Esophagus squamous epithelium (tissue), 5 donors: ENCODE measurements around the gene GATAD2A. TPM values are rescaled to one million over a fixed set of nuclear protein-coding genes. Genes with fewer than 3 reads are reported as not detected.

Experiments
- DNase-seq: peaks from one replicate; lab custom pipeline; 2025; lab: John Stamatoyannopoulos, UW
- H3K27ac ChIP-seq, 4 donors: fragments of 200-600 bp; sonication (generic); one replicate each; pipeline ENCODE4 v1.5.1; 2016 to 2019; ENCODE audit warnings: mild to moderate bottlenecking in 1 of 4
- H3K27me3 ChIP-seq, 4 donors: fragments of 200-600 bp; sonication (generic); 1 replicate in 3 of 4; 2 replicates in 1 of 4; pipeline versions ENCODE4 v1.5.1 to v1.6.0; 2017 to 2021; ENCODE audit warnings: antibody characterized with exemption in 1 of 4
- H3K36me3 ChIP-seq, 3 donors: fragments of 200-600 bp; sonication (generic); one replicate each; pipeline ENCODE4 v1.5.1; 2016 to 2019
- H3K4me1 ChIP-seq, 3 donors: fragments of 200-600 bp; sonication (generic); one replicate each; pipeline ENCODE4 v1.5.1; 2017 to 2019
- H3K4me3 ChIP-seq, 4 donors: fragments of 200-600 bp; sonication (generic); 1 replicate in 3 of 4; 2 replicates in 1 of 4; pipeline ENCODE4 v1.5.1; 2016 to 2019; ENCODE audit warnings: mild to moderate bottlenecking in 2 of 4, moderate library complexity in 1 of 4
- H3K9me3 ChIP-seq, 3 donors: fragments of 200-600 bp; sonication (generic); one replicate each; pipeline ENCODE4 v1.5.1; 2016 to 2019
- CTCF ChIP-seq, 6 experiments: fragments of 450-650 bp in 4 of 6; fragments of 200-600 bp in 2 of 6; sonication (generic) in 2 of 6; IDR thresholded peaks; one replicate each; pipeline ENCODE4 v1.5.1; 2016 to 2019; ENCODE audit warnings: antibody characterized with exemption in 6 of 6, mild to moderate bottlenecking in 4 of 6, moderate library complexity in 4 of 6
- POLR2A ChIP-seq, 4 donors: fragments of 450-650 bp; IDR thresholded peaks; one replicate each; pipeline ENCODE4 v1.6.1; 2017; ENCODE audit warnings: antibody characterized with exemption in 4 of 4, mild to moderate bottlenecking in 4 of 4, moderate library complexity in 3 of 4
- WGBS, 2 donors: methylation state at CpG; one replicate each; pipeline ENCODE4 v1.1.5; 2018; 5-methylcytosine and 5-hydroxymethylcytosine counted together
- intact Hi-C: fragments of 100-400 bp; cut with DNase I; formaldehyde crosslinking; loops from one replicate; pipeline ENCODE4 v1.15.0; 2022
- total RNA-seq, 4 donors: library from RNA; depleted of rRNA; stranded (reverse); fragments of >200 nt; gene quantifications; one replicate each; pipeline ENCODE4 v1.1.0, GENCODE V29; 2016
- donor health status: DM: yes; HTN: yes; CAD: no.

The GATAD2A gene
- total RNA-seq, 4 donors from 2014 or later = 39.7 to 81.4 (median 41.6) TPM

DNA sequence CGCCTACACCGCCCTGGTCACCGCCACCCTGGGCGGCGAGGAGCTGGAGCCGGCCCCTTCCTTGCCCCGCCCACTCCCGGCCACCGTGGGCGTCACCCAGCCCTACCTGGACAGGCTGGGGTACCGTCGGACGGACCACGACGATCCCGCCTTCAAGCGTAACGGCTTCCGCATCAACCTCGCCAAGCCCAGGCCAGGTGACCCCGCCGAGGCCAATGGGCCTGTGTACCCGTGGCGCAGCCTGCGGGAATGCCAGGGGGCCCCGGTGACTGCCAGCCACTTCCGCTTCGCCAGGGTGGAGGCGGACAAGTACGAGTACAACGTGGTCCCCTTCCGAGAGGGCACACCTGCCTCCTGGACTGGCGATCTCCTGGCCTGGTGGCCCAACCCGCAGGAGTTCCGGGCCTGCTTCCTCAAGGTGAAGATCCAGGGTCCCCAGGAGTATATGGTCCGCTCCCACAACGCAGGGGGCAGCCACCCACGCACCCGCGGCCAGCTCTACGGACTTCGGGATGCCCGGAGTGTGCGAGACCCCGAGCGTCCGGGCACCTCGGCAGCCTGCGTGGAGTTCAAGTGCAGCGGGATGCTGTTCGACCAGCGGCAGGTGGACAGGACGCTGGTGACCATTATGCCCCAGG, 139.6 kb downstream of the GATAD2A start:
- intact Hi-C loops = loop anchor here (10.0 kb wide), 1 partner anchor 730 kb away; no protein-coding TSS in a partner anchor
- TF ChIP-seq POLR2A (IDR thresholded peaks at IDR 0.05) (no peak), CTCF (IDR thresholded peaks at IDR 0.05) (no peak)
- H3K27me3 ChIP-seq = peaks cover 0 to 100% (median 17%) of the 10 kb centered on the region in 4 donors
- H3K4me1 ChIP-seq = peaks cover 14 to 24% (median 16%) of the 10 kb centered on the region in 3 donors
- no peaks in the 10 kb centered on the region for H3K36me3 ChIP-seq
- no peak for DNase-seq
- no peak overlapping the region for H3K4me3 ChIP-seq
- 84 to 100% methylated on average over 5 to 15 of the region's 53 CpGs for WGBS, 2 donors
- peaks cover 0 to 4% (median 0%) of the 10 kb centered on the region in 3 donors for H3K9me3 ChIP-seq
- H3K27ac ChIP-seq = no peak overlapping the region

GRCh38 chr19:19545707-19546106, 140.2 kb downstream of the GATAD2A start:
- WGBS, 2 donors = 90 to 96% methylated on average over 4 of the region's 23 CpGs
- no peak overlapping the region for H3K27ac ChIP-seq

GRCh38 chr19:19546751-19547162, 141.3 kb downstream of the GATAD2A start:
- TF ChIP-seq POLR2A (IDR thresholded peaks at IDR 0.05) (no peak), CTCF (IDR thresholded peaks at IDR 0.05) (no peak)
- Histone ChIP-seq H3K4me1 (peaks cover 0 to 7% (median 4%) of the 10 kb centered on the region in 3 donors), H3K36me3 (no peaks in the 10 kb centered on the region), H3K4me3 (no peak overlapping the region), H3K27ac (no peak overlapping the region), H3K27me3 (peaks cover 0 to 96% (median 6%) of the 10 kb centered on the region in 4 donors), H3K9me3 (no peaks in the 10 kb centered on the region)
- DNase-seq = no peak
- 40% methylated on average over 1 of the region's 19 CpGs; no CpG with 5 or more reads in 1 of the 2 donors for WGBS, 2 donors
- intact Hi-C loops = loop anchor here (10.0 kb wide), 1 partner anchor 728 kb away; no protein-coding TSS in a partner anchor

More at GRCh38 chr19:19545707-19546106, 140.2 kb downstream of the GATAD2A start:
- Histone ChIP-seq H3K36me3 (no peaks in the 10 kb centered on the region), H3K27me3 (peaks cover 0 to 100% (median 15%) of the 10 kb centered on the region in 4 donors), H3K4me1 (peaks cover 10 to 17% (median 10%) of the 10 kb centered on the region in 3 donors), H3K4me3 (no peak overlapping the region), H3K9me3 (no peaks in the 10 kb centered on the region)
- no peak for DNase-seq
- TF ChIP-seq POLR2A (IDR thresholded peaks at IDR 0.05) (no peak), CTCF (IDR thresholded peaks at IDR 0.05) (no peak)
- intact Hi-C loops = loop anchor here (10.0 kb wide), 1 partner anchor 729 kb away; no protein-coding TSS in a partner anchor

- Histone ChIP-seq H3K9me3 (no peaks in the 10 kb centered on the region), H3K4me3 (no peak overlapping the region), H3K4me1 (peaks cover 0 to 6% (median 4%) of the 10 kb centered on the region in 3 donors), H3K27me3 (peaks cover 0 to 85% (median 0%) of the 10 kb centered on the region in 4 donors), H3K27ac (no peak overlapping the region), H3K36me3 (no peaks in the 10 kb centered on the region)
- no peak for DNase-seq
- TF ChIP-seq POLR2A (IDR thresholded peaks at IDR 0.05) = no peak
- TF ChIP-seq CTCF (IDR thresholded peaks at IDR 0.05) = no peak
- WGBS, 2 donors = no CpG with 5 or more reads among the region's 15 CpGs
- intact Hi-C loops = loop anchor here (10.0 kb wide), 1 partner anchor 727 kb away; no protein-coding TSS in a partner anchor
Observed at GRCh38 chr19:19547674-19548336, 142.3 kb downstream of the GATAD2A start.
